Smooth muscle cell (in vitro differentiated cells): ENCODE measurements around the gene SORCS2. TPM values are rescaled to one million over a fixed set of nuclear protein-coding genes. Genes with fewer than 3 reads are reported as not detected.

Experiments
- DNase-seq: peaks from one replicate; lab custom pipeline; 2025; ENCODE audit not compliant: unreplicated experiment; lab: John Stamatoyannopoulos, UW
- H2AFZ ChIP-seq: fragments of 200-600 bp; sonication (generic); 2 replicates; pipeline ENCODE4 v1.6.0; 2016; ENCODE audit warnings: antibody characterized with exemption, low read depth, mild to moderate bottlenecking
- H3F3A ChIP-seq: fragments of 200-600 bp; sonication (generic); 2 replicates; pipeline ENCODE4 v1.6.0; 2017; ENCODE audit warnings: antibody characterized with exemption, low read depth
- H3K27ac ChIP-seq: fragments of 200-600 bp; sonication (generic); 2 replicates; pipeline ENCODE4 v1.5.1; 2016; ENCODE audit warnings: low read depth, mild to moderate bottlenecking
- H3K27me3 ChIP-seq: fragments of 200-600 bp; sonication (generic); 2 replicates; pipeline ENCODE4 v1.6.1; 2016; ENCODE audit warnings: low read depth, mild to moderate bottlenecking
- H3K36me3 ChIP-seq: fragments of 200-600 bp; sonication (generic); 2 replicates; pipeline ENCODE4 v1.5.1; 2016; ENCODE audit warnings: low read depth
- H3K4me1 ChIP-seq: fragments of 200-600 bp; sonication (generic); 2 replicates; pipeline ENCODE4 v1.5.1; 2016; ENCODE audit warnings: low read depth
- H3K4me2 ChIP-seq: fragments of 200-600 bp; sonication (generic); 2 replicates; pipeline ENCODE4 v1.6.0; 2016; ENCODE audit warnings: mild to moderate bottlenecking
- H3K4me3 ChIP-seq: fragments of 200-600 bp; sonication (generic); 2 replicates; pipeline ENCODE4 v1.5.1; 2016; ENCODE audit warnings: mild to moderate bottlenecking
- H3K79me2 ChIP-seq: fragments of 200-600 bp; sonication (generic); 2 replicates; pipeline ENCODE4 v1.6.0; 2016; ENCODE audit warnings: low read depth, mild to moderate bottlenecking
- H3K9ac ChIP-seq: fragments of 200-600 bp; sonication (generic); 2 replicates; pipeline ENCODE4 v1.6.0; 2016; ENCODE audit warnings: low read depth
- H3K9me3 ChIP-seq: fragments of 200-600 bp; sonication (generic); replicated peaks from 2 replicates; pipeline ENCODE4 v1.5.1; 2016; ENCODE audit warnings: low read depth
- H4K20me1 ChIP-seq: fragments of 200-600 bp; sonication (generic); 2 replicates; pipeline ENCODE4 v1.6.0; 2016; ENCODE audit warnings: low read depth
- CTCF ChIP-seq: fragments of 200-600 bp; sonication (generic); IDR thresholded peaks from 2 replicates; pipeline ENCODE4 v1.5.1; 2017; ENCODE audit warnings: borderline replicate concordance, mild to moderate bottlenecking, antibody characterized with exemption; ENCODE audit not compliant: insufficient read depth, poor library complexity, severe bottlenecking
- WGBS: methylation state at CpG from one replicate; pipeline ENCODE4 v1.1.7; 2016; ENCODE audit warnings: low lambda C conversion rate; 5-methylcytosine and 5-hydroxymethylcytosine counted together
- polyA plus RNA-seq: library from polyadenylated mRNA; unstranded; fragments of >200 nt; fragmentation: Nextera tagmentation; extraction: Ambion mirVana; gene quantifications from 2 replicates; pipeline ENCODE4 v1.2.1, GENCODE V29; 2016
- total RNA-seq: library from RNA; depleted of rRNA; stranded (reverse); fragments of >200 nt; gene quantifications from 2 replicates; pipeline ENCODE4 v1.2.3, GENCODE V29; 2014

SORCS2 gene
- total and polyA plus RNA-seq, 2 experiments from 2014 or later = 5.2 to 9.3 TPM

- no peaks in the 10 kb centered on the region for H3K9me3 ChIP-seq
- no peaks in the 10 kb centered on the region for H3F3A ChIP-seq
- no peak for DNase-seq
- no peak overlapping the region for H2AFZ ChIP-seq
- WGBS = 89% methylated on average over 14 of the region's 14 CpGs
- H3K27ac ChIP-seq = no peak overlapping the region
- no peaks in the 10 kb centered on the region for H3K4me1 ChIP-seq
- H3K4me2 ChIP-seq = no peak overlapping the region
- no peaks in the 10 kb centered on the region for H4K20me1 ChIP-seq
- H3K79me2 ChIP-seq = no peaks in the 10 kb centered on the region
- no peaks in the 10 kb centered on the region for H3K27me3 ChIP-seq
- H3K4me3 ChIP-seq = no peak overlapping the region
- no peaks in the 10 kb centered on the region for H3K36me3 ChIP-seq
- H3K9ac ChIP-seq = no peak overlapping the region
- TF ChIP-seq CTCF = no peak
Measured at GRCh38 chr4:7481227-7481626, 288.9 kb downstream of the SORCS2 start.

DNA sequence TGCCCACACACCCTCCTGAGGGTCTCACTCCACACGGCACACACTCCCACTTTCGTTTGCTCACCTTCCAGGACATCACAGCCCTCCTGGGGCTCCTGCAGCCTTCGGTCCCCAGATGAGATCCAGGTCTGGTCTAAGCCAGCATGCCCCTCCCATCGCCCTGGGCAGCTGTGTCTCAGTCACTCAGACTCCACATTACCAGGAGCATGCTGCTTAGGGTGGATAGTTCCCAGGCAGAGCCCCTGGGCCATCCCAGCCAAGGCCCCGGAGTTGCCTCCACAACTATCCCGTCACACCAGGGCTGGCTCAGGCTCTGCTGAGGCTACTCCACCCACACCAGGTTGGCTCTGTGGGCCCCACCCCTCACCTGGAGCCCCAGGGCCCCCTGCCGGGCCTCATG lies 292.8 kb downstream of the SORCS2 start:
- TF ChIP-seq CTCF = no peak
- no peak for DNase-seq
- Histone ChIP-seq H3K36me3 (no peaks in the 10 kb centered on the region), H3K9ac (no peak overlapping the region), H4K20me1 (no peaks in the 10 kb centered on the region), H3K27me3 (peaks cover 6% of the 10 kb centered on the region), H3F3A (no peaks in the 10 kb centered on the region), H3K4me3 (no peak overlapping the region), H2AFZ (no peak overlapping the region), H3K79me2 (no peaks in the 10 kb centered on the region), H3K9me3 (no peaks in the 10 kb centered on the region), H3K4me2 (no peak overlapping the region), H3K27ac (no peak overlapping the region), H3K4me1 (peaks cover 11% of the 10 kb centered on the region)
- WGBS = 87% methylated on average over 7 of the region's 7 CpGs

GRCh38 chr4:7486101-7486500 lies 293.8 kb downstream of the SORCS2 start:
- DNase-seq = no peak
- Histone ChIP-seq H3K79me2 (no peaks in the 10 kb centered on the region), H3K4me3 (no peak overlapping the region), H3K27me3 (peaks cover 6% of the 10 kb centered on the region), H3K9me3 (no peaks in the 10 kb centered on the region), H3K36me3 (no peaks in the 10 kb centered on the region), H3F3A (no peaks in the 10 kb centered on the region), H2AFZ (no peak overlapping the region), H4K20me1 (no peaks in the 10 kb centered on the region), H3K4me1 (peaks cover 11% of the 10 kb centered on the region), H3K9ac (no peak overlapping the region), H3K4me2 (no peak overlapping the region), H3K27ac (no peak overlapping the region)
- TF ChIP-seq CTCF = no peak
- 85% methylated on average over 11 of the region's 11 CpGs for WGBS

- peaks cover 6% of the 10 kb centered on the region for H3K27me3 ChIP-seq
- no peak for TF ChIP-seq CTCF
Measured at GRCh38 chr4:7487502-7487901, 295.2 kb downstream of the SORCS2 start.

More at GRCh38 chr4:7487502-7487901, 295.2 kb downstream of the SORCS2 start:
- 80% methylated on average over 10 of the region's 10 CpGs for WGBS
- Histone ChIP-seq H3K4me2 (no peak overlapping the region), H3K27ac (no peak overlapping the region), H3K9me3 (no peaks in the 10 kb centered on the region), H3K4me1 (peaks cover 11% of the 10 kb centered on the region), H3K9ac (no peak overlapping the region), H3K4me3 (no peak overlapping the region), H2AFZ (no peak overlapping the region), H3K79me2 (no peaks in the 10 kb centered on the region), H4K20me1 (no peaks in the 10 kb centered on the region), H3F3A (no peaks in the 10 kb centered on the region), H3K36me3 (no peaks in the 10 kb centered on the region)
- DNase-seq = no peak
